Upper lobe of left lung (tissue), 4 donors: ENCODE data around the gene MACC1.

Experiments
- POLR2AphosphoS5 ChIP-seq, 2 donors: sonication (generic); formaldehyde crosslinking; IDR thresholded peaks; one replicate each; pipeline ENCODE4 v1.5.1; 2017; ENCODE audit warnings: antibody characterized with exemption in 2 of 2
- TF ChIP-seq, protein P1 (sequence below), 6 experiments: fragments of 450-650 bp in 4 of 6; fragments of 200-600 bp in 2 of 6; sonication (generic) in 2 of 6; IDR thresholded peaks; one replicate each; pipeline ENCODE4 v1.5.1; 2016 to 2019; ENCODE audit warnings: antibody characterized with exemption in 6 of 6

DNA sequence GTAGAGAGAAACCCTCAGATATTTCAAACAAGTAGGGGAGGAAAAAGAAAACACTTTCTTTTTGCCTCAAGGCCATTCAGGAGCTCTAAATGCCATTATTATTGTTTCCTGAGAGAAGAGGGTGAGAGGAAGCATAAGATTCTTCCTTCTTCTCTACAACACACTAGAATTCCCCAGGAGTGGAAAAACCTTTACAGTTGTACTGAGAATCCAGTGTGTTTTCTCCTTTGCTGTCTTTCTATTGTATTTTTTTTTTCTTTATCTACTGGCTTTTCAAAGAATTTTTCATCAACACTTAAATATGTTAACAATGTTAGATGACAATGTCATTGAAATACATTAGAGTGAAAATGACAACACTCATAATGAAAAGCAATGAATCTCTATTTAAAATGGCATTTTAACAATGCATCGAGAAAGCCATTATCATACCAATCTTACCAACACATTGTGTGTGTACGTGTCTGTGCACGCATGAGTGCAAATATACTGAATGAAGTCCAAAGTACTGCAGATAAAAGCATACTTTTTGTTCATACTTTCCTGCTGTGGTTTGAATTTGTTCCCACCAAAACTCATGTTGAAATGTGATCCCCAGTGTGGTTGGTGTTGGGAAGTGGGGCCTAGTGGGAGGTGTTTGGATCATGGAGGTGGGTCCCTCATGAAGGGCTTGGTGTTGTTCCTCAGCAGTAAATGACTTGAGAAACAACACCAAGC lies 24.2 kb upstream of the MACC1 start:
- TF ChIP-seq, protein P1, sequence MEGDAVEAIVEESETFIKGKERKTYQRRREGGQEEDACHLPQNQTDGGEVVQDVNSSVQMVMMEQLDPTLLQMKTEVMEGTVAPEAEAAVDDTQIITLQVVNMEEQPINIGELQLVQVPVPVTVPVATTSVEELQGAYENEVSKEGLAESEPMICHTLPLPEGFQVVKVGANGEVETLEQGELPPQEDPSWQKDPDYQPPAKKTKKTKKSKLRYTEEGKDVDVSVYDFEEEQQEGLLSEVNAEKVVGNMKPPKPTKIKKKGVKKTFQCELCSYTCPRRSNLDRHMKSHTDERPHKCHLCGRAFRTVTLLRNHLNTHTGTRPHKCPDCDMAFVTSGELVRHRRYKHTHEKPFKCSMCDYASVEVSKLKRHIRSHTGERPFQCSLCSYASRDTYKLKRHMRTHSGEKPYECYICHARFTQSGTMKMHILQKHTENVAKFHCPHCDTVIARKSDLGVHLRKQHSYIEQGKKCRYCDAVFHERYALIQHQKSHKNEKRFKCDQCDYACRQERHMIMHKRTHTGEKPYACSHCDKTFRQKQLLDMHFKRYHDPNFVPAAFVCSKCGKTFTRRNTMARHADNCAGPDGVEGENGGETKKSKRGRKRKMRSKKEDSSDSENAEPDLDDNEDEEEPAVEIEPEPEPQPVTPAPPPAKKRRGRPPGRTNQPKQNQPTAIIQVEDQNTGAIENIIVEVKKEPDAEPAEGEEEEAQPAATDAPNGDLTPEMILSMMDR (IDR thresholded peaks at IDR 0.05): no peak
- TF ChIP-seq POLR2AphosphoS5 (IDR thresholded peaks at IDR 0.05): no peak
